ENCODE measurements around the gene BFAR.
"Not testable (repeated sequence)": the region's sequence is repeated elsewhere in the genome, so short reads cannot be mapped to it uniquely, and the experiment has no call there.

BFAR gene

GRCh38 chr16:14632693-14633569, at the start of gene BFAR:
TSS of gene BFAR (plus strand) at chr16:14632951. CDS start at chr16:14644347, 11,396 bp downstream.
- DNase-seq: peak; percentile 99

GRCh38 chr16:14585287-14585686, 47.5 kb upstream of the BFAR start:
- DNase-seq: no peak

- DNase-seq: no peak
Observed at GRCh38 chr16:14586637-14587305, 46.0 kb upstream of the BFAR start.

- peak; percentile 19 for DNase-seq
Observed at GRCh38 chr16:14600164-14600563, 32.6 kb upstream of the BFAR start.

- DNase-seq: no peak
Observed at GRCh38 chr16:14602443-14602963, 30.2 kb upstream of the BFAR start.

- no peak for DNase-seq
Observed at GRCh38 chr16:14606102-14606501, 26.6 kb upstream of the BFAR start.

GRCh38 chr16:14608111-14608566, 24.6 kb upstream of the BFAR start:
- no peak for DNase-seq

- no peak for DNase-seq
Observed at GRCh38 chr16:14608604-14609003, 24.1 kb upstream of the BFAR start.

- DNase-seq: no peak
Observed at GRCh38 chr16:14609716-14610115, 23.0 kb upstream of the BFAR start.

- no peak for DNase-seq
Observed at GRCh38 chr16:14611660-14612059, 21.1 kb upstream of the BFAR start.

- DNase-seq: no peak
Observed at GRCh38 chr16:14613991-14614390, 18.8 kb upstream of the BFAR start.

- DNase-seq: no peak
Observed at GRCh38 chr16:14616280-14616679, 16.5 kb upstream of the BFAR start.

GRCh38 chr16:14618566-14618965, 14.2 kb upstream of the BFAR start:
- no peak for DNase-seq

GRCh38 chr16:14627078-14627477, 5.7 kb upstream of the BFAR start:
- no peak for DNase-seq

- DNase-seq: no peak
Observed at GRCh38 chr16:14628806-14629611, 3.7 kb upstream of the BFAR start.

- peak; percentile 17 for DNase-seq
Observed at GRCh38 chr16:14629612-14629918, 3.2 kb upstream of the BFAR start.

GRCh38 chr16:14629919-14630619, 2.7 kb upstream of the BFAR start, which contains the start of gene PARN:
TSS of gene PARN (minus strand) at chr16:14630260. CDS start at chr16:14630125, 135 bp downstream.
- peak; percentile 98 for DNase-seq

GRCh38 chr16:14630620-14631330, 2.0 kb upstream of the BFAR start:
- not testable (repeated sequence) for DNase-seq

- DNase-seq: no peak
Observed at GRCh38 chr16:14634389-14634725, 1.6 kb downstream of the BFAR start.

- no peak for DNase-seq
Observed at GRCh38 chr16:14635395-14636165, 2.8 kb downstream of the BFAR start.

All from CD4-positive, alpha-beta T cell treated with Interleukin-17A for 1 hour (primary cell).